Measurements from ENCODE around the gene CST9L. TPM values are rescaled to one million over a fixed set of nuclear protein-coding genes. Genes with fewer than 3 reads are reported as not detected.
A peak's percentile ranks its signal among the peaks of the same experiment; 100 is the strongest.

The CST9L gene
- total RNA-seq, 1 experiment from 2014 or later: not detected

GRCh38 chr20:23540624-23541023 lies 27.7 kb downstream of the CST9L start:
- H3K27ac ChIP-seq (ENCODE audit: low read depth, low read length): no peak overlapping the region
- H3K79me2 ChIP-seq (ENCODE audit: insufficient read depth, low read length): no peaks in the 10 kb centered on the region
- intact Hi-C loops (cut with micrococcal nuclease): no loop called here
- H2AFZ ChIP-seq (ENCODE audit: low read depth, low read length, poor library complexity, severe bottlenecking): no peak overlapping the region
- no peaks in the 10 kb centered on the region for H3K9me3 ChIP-seq (ENCODE audit: control insufficient read depth in 1 of 2, insufficient read depth in 1 of 2, low read depth in 1 of 2, low read length in 2 of 2)
- no peaks in the 10 kb centered on the region for H3K27me3 ChIP-seq (ENCODE audit: insufficient read depth, low read length)
- RAD21 ChIA-PET (ENCODE audit: low non-redundant PET in 1 of 2, low total read pairs in 2 of 2, uncharacterized antibody in 2 of 2, unreplicated experiment in 2 of 2): no interaction called here
- H3K9me2 ChIP-seq (ENCODE audit: insufficient read depth): no peaks in the 10 kb centered on the region
- CTCF ChIA-PET: no interaction called here
- no TSS peak for BruUV-seq (replicated peaks)
- ATAC-seq (no peak), DNase-seq (ENCODE audit: low read depth, low spot score) (no peak)
- POLR2A ChIA-PET: no interaction called here
- peaks cover 0 to 8% of the 10 kb centered on the region in 2 experiments; a peak in 1 of 4 replicates for H3K4me1 ChIP-seq (ENCODE audit: control insufficient read depth in 1 of 2, insufficient read depth in 2 of 2, low read length in 2 of 2)
- H4K20me1 ChIP-seq (ENCODE audit: insufficient read depth): no peaks in the 10 kb centered on the region
- TF ChIP-seq RAD21 (IDR thresholded peaks at IDR 0.05; ENCODE audit: low read depth) (no peak), ZNF274 (IDR thresholded peaks at IDR 0.05; ENCODE audit: low read depth, low read length) (no peak), CEBPB (IDR thresholded peaks at IDR 0.05; ENCODE audit: low read depth) (0 out of 2 replicates have a peak, but pooled peaks have one; percentile 14)
- no peak overlapping the region for H3K4me3 ChIP-seq (replicated peaks in 1 of 2; ENCODE audit: low read depth in 1 of 2, low read length in 2 of 2)
- H3K9ac ChIP-seq (ENCODE audit: low read length): no peak overlapping the region
- H3K36me3 ChIP-seq (ENCODE audit: control insufficient read depth in 1 of 2, insufficient read depth in 2 of 2, low read length in 2 of 2): no peaks in the 10 kb centered on the region
- H3K4me2 ChIP-seq (ENCODE audit: low read length): no peak overlapping the region

DNA sequence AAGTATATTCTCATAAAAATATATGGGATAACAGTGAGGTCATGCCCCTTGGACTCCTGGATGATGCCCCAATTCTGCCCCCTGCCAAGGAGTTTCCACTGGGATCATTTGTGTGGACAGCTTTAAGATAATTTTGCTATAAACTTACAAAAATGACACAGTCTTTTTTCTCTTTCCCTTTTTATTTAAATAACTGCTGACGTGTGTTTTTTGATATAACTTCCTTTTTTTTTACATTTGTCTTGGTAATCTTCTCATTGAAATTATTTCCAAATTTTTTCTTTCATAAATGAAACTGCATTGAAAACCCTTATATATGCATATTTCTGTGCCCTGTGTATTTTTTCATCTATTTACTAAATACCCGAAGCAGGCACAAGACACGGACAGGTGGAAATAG lies 31.3 kb downstream of the CST9L start:
- no peaks in the 10 kb centered on the region for H3K79me2 ChIP-seq (ENCODE audit: insufficient read depth, low read length)
- H2AFZ ChIP-seq (ENCODE audit: low read depth, low read length, poor library complexity, severe bottlenecking): no peak overlapping the region
- H3K9me3 ChIP-seq (ENCODE audit: control insufficient read depth in 1 of 2, insufficient read depth in 1 of 2, low read depth in 1 of 2, low read length in 2 of 2): no peaks in the 10 kb centered on the region
- ChIA-PET POLR2A (no interaction called here), CTCF (no interaction called here), RAD21 (ENCODE audit: low non-redundant PET in 1 of 2, low total read pairs in 2 of 2, uncharacterized antibody in 2 of 2, unreplicated experiment in 2 of 2) (no interaction called here)
- H3K27me3 ChIP-seq (ENCODE audit: insufficient read depth, low read length): no peaks in the 10 kb centered on the region
- H3K4me2 ChIP-seq (ENCODE audit: low read length): no peak overlapping the region
- no peaks in the 10 kb centered on the region for H3K9me2 ChIP-seq (ENCODE audit: insufficient read depth)
- no peak for ATAC-seq
- BruUV-seq (replicated peaks): no TSS peak
- intact Hi-C loops (cut with micrococcal nuclease): no loop called here
- H3K9ac ChIP-seq (ENCODE audit: low read length): no peak overlapping the region
- H3K36me3 ChIP-seq (ENCODE audit: control insufficient read depth in 1 of 2, insufficient read depth in 2 of 2, low read length in 2 of 2): no peaks in the 10 kb centered on the region
- H3K27ac ChIP-seq (ENCODE audit: low read depth, low read length): no peak overlapping the region
- H3K4me1 ChIP-seq (ENCODE audit: control insufficient read depth in 1 of 2, insufficient read depth in 2 of 2, low read length in 2 of 2): peaks cover 0 to 8% of the 10 kb centered on the region in 2 experiments; a peak in 1 of 4 replicates
- DNase-seq (ENCODE audit: low read depth, low spot score): no peak
- H3K4me3 ChIP-seq (replicated peaks in 1 of 2; ENCODE audit: low read depth in 1 of 2, low read length in 2 of 2): no peak overlapping the region
- no peaks in the 10 kb centered on the region for H4K20me1 ChIP-seq (ENCODE audit: insufficient read depth)
- no peak for TF ChIP-seq SRF (IDR thresholded peaks at IDR 0.05; ENCODE audit: low read depth)
- no peak for TF ChIP-seq SP1 (IDR thresholded peaks at IDR 0.05; ENCODE audit: low read depth)
- no peak for TF ChIP-seq FOSL1 (IDR thresholded peaks at IDR 0.05; ENCODE audit: low read depth)
- no peak for TF ChIP-seq ELF1 (IDR thresholded peaks at IDR 0.05; ENCODE audit: borderline replicate concordance, low read depth)
- no peak for TF ChIP-seq EZH2phosphoT487 (IDR thresholded peaks at IDR 0.05; ENCODE audit: borderline replicate concordance)
- no peak for TF ChIP-seq YY1 (IDR thresholded peaks at IDR 0.05; ENCODE audit: extremely low read depth, insufficient replicate concordance, low read depth, low read length)
- TF ChIP-seq, protein P1, sequence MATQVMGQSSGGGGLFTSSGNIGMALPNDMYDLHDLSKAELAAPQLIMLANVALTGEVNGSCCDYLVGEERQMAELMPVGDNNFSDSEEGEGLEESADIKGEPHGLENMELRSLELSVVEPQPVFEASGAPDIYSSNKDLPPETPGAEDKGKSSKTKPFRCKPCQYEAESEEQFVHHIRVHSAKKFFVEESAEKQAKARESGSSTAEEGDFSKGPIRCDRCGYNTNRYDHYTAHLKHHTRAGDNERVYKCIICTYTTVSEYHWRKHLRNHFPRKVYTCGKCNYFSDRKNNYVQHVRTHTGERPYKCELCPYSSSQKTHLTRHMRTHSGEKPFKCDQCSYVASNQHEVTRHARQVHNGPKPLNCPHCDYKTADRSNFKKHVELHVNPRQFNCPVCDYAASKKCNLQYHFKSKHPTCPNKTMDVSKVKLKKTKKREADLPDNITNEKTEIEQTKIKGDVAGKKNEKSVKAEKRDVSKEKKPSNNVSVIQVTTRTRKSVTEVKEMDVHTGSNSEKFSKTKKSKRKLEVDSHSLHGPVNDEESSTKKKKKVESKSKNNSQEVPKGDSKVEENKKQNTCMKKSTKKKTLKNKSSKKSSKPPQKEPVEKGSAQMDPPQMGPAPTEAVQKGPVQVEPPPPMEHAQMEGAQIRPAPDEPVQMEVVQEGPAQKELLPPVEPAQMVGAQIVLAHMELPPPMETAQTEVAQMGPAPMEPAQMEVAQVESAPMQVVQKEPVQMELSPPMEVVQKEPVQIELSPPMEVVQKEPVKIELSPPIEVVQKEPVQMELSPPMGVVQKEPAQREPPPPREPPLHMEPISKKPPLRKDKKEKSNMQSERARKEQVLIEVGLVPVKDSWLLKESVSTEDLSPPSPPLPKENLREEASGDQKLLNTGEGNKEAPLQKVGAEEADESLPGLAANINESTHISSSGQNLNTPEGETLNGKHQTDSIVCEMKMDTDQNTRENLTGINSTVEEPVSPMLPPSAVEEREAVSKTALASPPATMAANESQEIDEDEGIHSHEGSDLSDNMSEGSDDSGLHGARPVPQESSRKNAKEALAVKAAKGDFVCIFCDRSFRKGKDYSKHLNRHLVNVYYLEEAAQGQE (IDR thresholded peaks at IDR 0.05; ENCODE audit: low read depth): no peak
- TF ChIP-seq EGR1 (IDR thresholded peaks at IDR 0.05; ENCODE audit: low read depth): no peak
- no peak for TF ChIP-seq ZFX (IDR thresholded peaks at IDR 0.05)
- TF ChIP-seq POLR2A (IDR thresholded peaks at IDR 0.05; ENCODE audit: borderline replicate concordance, extremely low read depth, insufficient read depth, insufficient read length): no peak
- TF ChIP-seq SIN3A (IDR thresholded peaks at IDR 0.05; ENCODE audit: low read depth): no peak
- TF ChIP-seq TCF7L2 (IDR thresholded peaks at IDR 0.05; ENCODE audit: borderline replicate concordance, extremely low read depth, insufficient read depth, insufficient read length): no peak
- TF ChIP-seq EZH2 (IDR thresholded peaks at IDR 0.05): no peak
- TF ChIP-seq ZNF274 (IDR thresholded peaks at IDR 0.05; ENCODE audit: low read depth, low read length): no peak
- no peak for TF ChIP-seq RAD21 (IDR thresholded peaks at IDR 0.05; ENCODE audit: low read depth)
- TF ChIP-seq, protein P2, sequence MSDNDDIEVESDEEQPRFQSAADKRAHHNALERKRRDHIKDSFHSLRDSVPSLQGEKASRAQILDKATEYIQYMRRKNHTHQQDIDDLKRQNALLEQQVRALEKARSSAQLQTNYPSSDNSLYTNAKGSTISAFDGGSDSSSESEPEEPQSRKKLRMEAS (IDR thresholded peaks at IDR 0.05): no peak
- TF ChIP-seq JUND (IDR thresholded peaks at IDR 0.05): no peak
- no peak for TF ChIP-seq CEBPB (IDR thresholded peaks at IDR 0.05; ENCODE audit: low read depth)
